Mesenteric fat pad (tissue), 1 donor: ENCODE results near the gene WFDC12. TPM values are rescaled to one million over a fixed set of nuclear protein-coding genes. Genes with fewer than 3 reads are reported as not detected.
"Not testable (repeated sequence)": the region's sequence is repeated elsewhere in the genome, so short reads cannot be mapped to it uniquely, and the experiment has no call there.

Source experiments
- DNase-seq: peaks from one replicate; pipeline ENCODE4 v3.0.0-alpha.2; 2020; ENCODE audit warnings: low spot score
- long read RNA-seq: library from polyadenylated mRNA; unstranded; transcript quantifications from one replicate; pipeline ENCODE4 v2.0.0, GENCODE V29; 2020
- total RNA-seq: library from RNA; stranded (reverse); fragmentation: NEBNext Ultra II Directional; extraction: Animal tissue kit (Norgen Biotek cat#: 25700); gene quantifications from one replicate; pipeline ENCODE4 v1.2.1, GENCODE V29; 2021
- donor health status: DM: yes; HTN: yes; CAD: no.

The WFDC12 gene
- not detected for total RNA-seq
- long read RNA-seq: 0 reads

DNA sequence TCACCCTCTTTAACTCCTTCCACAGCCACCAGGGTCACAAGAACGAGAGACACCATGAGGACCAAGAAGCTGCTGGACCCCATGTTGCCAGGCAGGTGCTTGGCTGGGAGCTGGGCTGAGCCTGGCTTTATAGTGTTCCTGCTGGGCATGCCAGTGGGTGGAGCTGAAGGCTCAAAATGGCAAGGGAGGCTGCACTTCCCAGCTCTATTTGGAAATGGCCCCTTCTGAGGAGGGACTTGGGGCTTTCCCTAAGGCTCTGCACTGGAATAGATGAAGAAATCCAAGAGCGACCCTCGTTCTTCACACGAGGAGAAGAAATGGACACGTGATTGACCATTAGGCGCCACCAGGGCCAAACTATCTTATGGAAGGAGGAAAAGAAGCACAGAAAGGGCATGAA lies at the start of gene WFDC12:
Gene WFDC12 (minus strand): TSS at position 101 of the 400 bp plus-strand sequence. CDS start 18 bp downstream, at position 83.
- no peak for DNase-seq

- DNase-seq: no peak
Measured at GRCh38 chr20:45173522-45173921, 49.3 kb upstream of the WFDC12 start.

- DNase-seq: no peak
Measured at GRCh38 chr20:45164906-45165305, 40.6 kb upstream of the WFDC12 start.

GRCh38 chr20:45163083-45163803 lies 39.0 kb upstream of the WFDC12 start:
- DNase-seq: no peak

DNA sequence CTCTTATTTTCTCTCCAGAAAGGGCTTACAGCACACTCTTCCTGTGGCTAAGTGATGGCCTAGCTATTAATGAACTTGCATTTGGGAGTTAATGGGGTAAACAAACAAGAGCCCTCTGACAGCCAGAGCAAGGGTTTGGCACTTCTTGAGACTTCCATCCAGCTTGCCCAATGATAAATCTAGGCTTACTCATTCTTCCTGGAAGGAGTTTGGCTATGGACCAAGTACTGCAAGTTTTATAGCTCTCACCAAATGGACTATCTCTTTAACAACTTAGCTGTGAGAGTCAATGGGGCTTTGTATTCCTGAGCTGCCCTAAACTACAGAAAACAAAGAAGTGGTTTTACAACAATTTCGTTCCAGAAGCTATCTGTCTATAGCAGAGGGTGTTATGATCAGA lies 33.7 kb upstream of the WFDC12 start:
- no peak for DNase-seq

DNA sequence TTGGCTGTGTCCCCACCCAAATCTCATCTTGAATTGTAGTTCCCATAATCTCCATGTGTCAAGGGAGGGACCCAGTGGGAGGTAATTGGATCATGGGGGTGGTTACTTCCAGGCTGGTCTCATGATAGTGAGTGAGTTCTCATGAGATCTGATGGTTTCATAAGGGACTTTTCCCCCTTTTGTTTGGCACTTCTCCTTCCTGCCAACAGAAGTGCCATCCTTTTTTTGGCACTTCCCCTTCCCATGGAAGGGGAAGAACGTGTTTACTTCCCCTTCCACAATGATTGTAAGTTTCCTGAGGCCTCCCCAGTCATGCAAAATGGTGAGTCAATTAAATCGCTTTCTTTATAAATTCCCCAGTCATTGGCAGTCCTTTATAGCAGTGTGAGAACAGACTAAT lies 32.4 kb upstream of the WFDC12 start:
- DNase-seq: no peak

DNA sequence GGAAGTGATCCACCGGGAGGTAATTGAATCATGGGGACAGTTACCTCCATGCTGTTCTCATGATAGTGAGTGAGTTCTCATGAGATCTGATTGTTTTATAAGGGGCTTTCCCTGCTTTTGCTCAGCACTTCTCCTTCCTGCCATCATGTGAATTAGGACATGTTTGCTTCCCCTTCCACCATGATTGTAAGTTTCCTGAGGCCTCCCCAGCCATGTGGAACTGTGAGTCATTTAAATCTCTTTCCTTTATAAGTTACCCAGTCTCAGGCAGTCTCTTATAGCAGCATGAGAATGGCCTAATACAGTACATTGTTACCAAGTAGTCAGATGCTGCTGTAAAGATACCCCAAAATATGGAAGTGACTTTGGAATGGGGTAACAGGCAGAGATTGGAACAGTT lies 30.5 kb upstream of the WFDC12 start:
- DNase-seq: not testable (repeated sequence)

- DNase-seq: no peak
Measured at GRCh38 chr20:45154183-45154582, 29.9 kb upstream of the WFDC12 start.

DNA sequence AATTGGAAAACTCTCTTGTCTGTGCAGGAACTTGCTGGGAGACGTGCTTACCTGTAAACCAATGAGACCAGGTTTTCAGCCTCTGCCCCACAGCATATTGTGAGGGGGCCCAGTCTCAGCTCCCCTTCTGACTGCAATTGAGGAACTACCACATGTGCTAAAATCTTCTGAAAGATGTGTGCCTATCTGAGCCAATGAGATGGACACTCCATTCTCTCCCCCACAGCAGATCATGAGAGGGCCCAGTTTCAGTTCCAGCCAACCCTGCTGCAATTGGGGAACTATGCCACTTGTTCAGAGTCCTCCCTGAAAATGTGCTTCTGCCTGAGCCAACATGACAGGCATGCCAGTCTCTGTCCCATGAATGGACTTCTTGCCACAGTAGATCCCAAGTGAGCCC lies 29.5 kb upstream of the WFDC12 start:
- DNase-seq: no peak

GRCh38 chr20:45153147-45153546 lies 28.9 kb upstream of the WFDC12 start:
- no peak for DNase-seq

DNA sequence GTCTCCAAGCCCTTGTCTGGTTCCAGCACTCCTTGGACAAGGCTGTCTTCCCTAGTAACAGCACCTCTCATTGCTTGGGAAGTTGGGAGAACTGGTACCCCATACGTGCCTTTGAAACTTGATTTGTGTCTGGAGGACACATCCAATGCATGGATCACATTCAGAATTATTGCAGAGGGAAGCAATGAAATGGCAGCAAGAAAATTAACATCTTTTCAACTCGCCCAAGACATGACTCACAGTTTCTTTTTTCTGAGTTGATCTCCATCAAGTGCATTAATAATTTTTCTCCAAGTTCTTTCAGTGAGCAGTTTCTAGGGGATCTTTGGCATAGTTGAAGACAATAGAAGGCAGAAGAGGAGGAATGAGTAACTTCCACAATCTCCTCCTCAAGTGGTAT lies 28.1 kb upstream of the WFDC12 start:
- DNase-seq: no peak

DNA sequence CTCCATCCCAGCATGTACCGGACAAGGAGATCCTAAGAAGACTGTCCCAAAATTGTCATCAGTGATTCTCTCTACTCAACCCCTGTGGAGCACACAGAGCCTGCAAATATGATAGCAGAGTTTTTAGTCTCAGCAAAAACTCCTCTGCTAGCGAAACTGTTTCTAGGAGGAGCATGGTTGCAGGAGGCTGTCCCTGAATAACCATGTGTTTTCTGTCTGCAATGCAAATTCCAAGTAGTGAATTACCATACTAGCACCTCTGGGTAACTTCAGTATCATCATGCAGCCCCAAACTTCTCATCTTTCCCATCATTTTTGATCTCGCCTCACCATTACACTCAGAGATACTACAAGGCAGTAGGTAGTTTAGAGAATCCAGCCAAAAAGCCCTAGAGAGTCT lies 24.8 kb upstream of the WFDC12 start:
- no peak for DNase-seq

DNA sequence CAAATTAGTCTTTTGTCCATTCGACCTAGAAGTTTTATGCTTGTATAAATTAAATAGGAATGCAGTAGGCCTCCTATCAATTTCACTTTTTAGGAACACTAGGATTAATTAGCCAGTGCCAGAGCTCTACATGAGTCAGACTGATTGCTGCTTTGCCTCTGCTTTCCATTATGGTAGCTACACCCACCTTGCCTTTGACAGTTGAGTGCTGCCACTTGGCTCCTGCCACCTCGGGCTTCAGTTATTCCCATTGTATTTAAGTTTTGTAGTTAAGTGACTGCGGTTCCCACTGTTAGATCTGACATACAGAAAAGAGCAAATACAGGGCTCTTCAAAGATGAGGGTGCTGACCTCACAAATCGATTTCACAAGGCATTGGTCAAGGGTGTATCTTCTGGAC lies 16.6 kb upstream of the WFDC12 start:
- no peak for DNase-seq

GRCh38 chr20:45139733-45140375 lies 15.6 kb upstream of the WFDC12 start:
- not testable (repeated sequence) for DNase-seq

- no peak for DNase-seq
Measured at GRCh38 chr20:45138561-45139300, 14.5 kb upstream of the WFDC12 start.

GRCh38 chr20:45136911-45137310 lies 12.6 kb upstream of the WFDC12 start:
- DNase-seq: no peak

GRCh38 chr20:45128099-45128498 lies 3.8 kb upstream of the WFDC12 start:
- DNase-seq: no peak

- no peak for DNase-seq
Measured at GRCh38 chr20:45121388-45121787, 2.9 kb downstream of the WFDC12 start.

- DNase-seq: no peak
Measured at GRCh38 chr20:45119556-45120266, 4.6 kb downstream of the WFDC12 start.

GRCh38 chr20:45118028-45118427 lies 6.2 kb downstream of the WFDC12 start:
- DNase-seq: no peak

GRCh38 chr20:45117581-45117980 lies 6.7 kb downstream of the WFDC12 start:
- no peak for DNase-seq

- DNase-seq: no peak
Measured at GRCh38 chr20:45115829-45116228, 8.4 kb downstream of the WFDC12 start.
